Right hindlimb (tissue), 1 donor: Measurements from ENCODE around the gene TMEM41B.
A peak's percentile ranks its signal among the peaks of the same experiment; 100 is the strongest.
"Not testable (repeated sequence)": the region's sequence is repeated elsewhere in the genome, so short reads cannot be mapped to it uniquely, and the experiment has no call there.

Experiments
- DNase-seq: peaks from one replicate; pipeline ENCODE4 v3.0.0-alpha.2; 2018

The TMEM41B gene

DNA sequence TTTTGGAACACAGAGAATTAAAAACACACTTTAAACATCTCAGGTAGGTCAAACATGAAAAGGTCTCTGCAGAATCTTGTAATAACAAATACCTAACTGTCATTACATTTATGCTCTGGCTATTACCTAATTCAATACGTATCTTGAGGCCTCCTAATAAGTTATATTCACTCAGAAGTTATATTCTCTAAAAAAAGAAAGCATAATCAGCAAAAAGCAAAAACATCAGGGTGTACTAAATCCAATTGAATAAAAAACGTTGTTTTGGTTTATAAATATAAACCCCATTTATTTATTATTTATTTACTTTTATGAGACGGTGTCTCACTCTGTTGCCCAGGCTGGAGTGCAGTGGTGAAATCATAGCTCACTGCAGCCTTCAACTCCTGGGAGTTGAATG is 10.2 kb downstream of the TMEM41B start:
- DNase-seq = no peak

DNA sequence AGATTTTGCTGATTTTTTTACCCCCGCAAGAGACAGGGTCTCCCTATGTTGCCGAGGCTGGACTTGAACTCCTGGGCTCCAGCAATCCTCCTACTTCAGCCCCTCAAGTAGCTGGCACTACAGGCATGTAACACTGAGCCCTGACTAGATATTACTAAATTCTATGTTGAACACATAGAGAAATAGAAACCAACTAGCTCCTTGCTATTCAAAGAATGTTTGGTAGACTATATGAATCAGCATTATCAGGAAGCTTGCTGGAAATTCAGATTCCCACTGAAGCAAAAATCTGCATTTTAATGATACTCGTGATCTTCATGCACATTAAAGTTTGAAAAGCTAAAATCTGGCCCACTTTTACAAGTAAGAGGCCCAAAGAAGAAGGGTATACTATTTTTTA is 11.9 kb downstream of the TMEM41B start:
- no peak for DNase-seq

DNA sequence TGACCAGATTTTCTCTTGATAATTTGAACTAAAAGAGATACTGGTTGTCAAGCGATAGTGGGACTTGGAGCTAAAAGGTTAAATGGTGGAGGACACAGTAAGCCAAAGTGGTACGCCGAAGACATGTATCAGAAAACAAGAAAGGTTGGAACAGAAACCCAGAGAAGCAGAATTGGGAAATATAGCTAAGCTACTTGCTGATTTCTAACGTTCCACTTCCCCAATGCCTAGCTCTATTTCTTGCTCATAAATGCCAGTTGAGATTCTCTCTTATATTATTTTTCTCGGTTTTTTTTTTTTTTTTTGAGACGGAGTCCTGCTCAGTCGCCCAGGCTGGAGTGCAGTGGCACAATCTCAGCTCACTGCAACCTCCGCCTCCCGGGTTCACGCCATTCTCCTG is 12.7 kb downstream of the TMEM41B start:
- DNase-seq = no peak

DNA sequence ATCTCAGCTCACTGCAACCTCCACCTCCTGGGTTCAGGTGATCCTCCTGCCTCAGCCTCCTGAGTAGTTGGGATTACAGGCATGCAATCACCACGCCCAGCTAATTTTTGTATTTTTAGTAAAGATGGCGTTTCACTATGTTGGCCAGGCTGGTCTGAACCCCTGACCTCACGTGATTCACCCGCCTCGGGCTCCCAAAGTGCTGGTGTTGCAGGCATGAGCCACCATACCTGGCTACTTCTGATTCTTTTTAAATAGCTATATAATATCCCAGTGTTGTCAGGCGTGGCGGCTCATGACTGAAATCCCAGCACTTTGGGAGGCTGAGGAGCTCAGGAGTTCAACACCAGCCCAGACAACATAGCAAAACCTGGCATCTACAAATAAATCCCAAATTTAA is 20.7 kb downstream of the TMEM41B start:
- no peak for DNase-seq

DNA sequence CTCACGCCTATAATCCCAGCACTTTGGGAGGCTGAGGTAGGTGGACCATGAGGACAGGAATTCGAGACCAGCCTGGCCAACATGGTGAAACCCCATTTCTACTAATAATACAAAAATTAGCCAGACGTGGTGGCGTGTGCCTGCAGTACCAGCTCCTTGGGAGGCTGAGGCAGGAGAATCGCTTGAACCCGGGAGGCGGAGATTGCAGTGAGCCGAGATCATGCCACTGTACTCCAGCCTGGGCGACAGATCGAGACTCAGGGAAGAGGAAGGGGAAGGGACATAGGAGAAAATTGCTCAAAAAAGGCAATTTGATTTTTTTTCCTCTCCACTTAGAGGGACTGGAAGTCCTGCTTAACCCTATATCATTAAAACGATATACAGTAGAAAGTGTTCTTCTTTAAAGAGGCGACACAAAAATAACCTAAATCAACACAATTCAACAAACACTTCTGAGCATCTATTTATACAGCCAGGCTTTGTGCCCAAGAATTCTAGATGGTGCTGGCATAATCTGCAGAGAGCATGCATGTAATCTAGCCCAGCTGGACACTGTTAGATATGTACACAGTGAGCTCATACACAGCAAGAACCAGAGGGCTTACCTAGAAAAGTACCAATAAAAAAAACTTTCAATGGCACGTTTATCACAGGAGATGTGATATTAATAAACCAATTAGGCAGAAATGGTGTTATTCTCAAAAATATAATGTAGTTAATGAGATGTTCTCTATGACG is 28.4 kb downstream of the TMEM41B start:
- DNase-seq = no peak

DNA sequence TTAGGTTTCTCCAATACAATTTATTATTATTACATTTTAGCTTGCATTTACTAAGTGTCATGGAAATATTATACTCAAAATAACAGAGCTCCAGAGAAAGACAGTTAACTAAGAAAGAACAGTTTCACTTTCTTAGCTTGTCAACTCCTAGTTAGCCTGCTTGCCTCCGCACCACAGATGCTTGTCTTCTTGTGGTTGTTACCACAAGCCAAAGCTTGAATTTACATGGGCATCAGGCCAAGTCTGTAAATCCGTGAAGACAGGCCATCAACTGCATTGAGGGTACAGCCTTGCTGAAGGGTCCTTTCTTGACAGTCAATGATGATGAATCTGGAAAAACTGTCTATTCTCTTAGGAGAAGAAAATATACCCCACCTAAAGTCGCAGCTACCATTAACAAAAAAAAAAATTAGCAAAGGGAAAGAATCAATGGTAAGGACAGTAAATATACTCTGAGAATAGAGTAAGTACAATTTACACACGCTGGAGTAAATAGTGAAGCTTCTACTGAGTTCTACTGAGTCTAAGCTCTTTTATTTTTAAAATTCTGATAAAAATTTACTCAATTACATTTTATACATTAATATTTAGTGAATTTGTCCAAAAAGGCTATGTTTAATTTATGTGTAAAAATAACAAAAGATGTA is 33.6 kb downstream of the TMEM41B start:
- peak; percentile 36 for DNase-seq

DNA sequence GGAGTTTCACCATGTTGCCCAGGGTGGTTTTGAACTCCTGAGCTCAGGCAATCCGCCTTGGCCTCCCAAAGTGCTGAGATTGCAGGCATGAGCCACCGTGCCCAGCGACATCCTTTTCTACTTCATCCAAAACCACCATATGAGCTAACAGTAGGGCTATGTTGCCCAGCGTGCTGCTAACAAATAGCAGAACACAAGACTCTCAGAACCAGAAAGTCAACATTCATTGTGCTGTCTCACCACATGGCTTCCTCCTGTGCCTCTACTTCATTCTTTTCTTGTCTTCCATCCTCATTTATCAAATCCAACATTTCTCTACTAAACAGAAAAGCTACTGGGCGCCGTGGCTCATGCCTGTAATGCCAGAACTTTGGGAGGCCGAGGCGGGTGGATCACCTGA is 37.2 kb downstream of the TMEM41B start:
- DNase-seq = no peak

DNA sequence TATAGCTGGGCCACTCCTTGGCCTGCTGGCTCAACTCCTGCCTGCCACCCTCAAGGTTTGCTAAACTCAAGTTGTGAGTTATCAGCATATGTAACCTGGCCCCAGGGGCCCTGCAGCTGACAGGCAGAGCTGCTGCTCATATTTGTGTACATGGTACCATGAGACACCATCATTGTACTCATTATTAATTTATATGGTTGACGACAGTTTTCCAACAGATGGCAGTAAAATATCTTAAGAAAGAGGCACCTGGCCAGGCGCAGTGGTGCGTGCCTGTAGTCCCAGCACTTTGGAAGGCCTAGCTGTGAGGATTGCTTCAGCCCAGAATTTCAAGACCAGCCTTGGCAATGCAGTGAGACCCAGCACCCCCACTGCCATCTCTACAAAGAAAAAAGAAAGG is 37.8 kb downstream of the TMEM41B start:
- no peak for DNase-seq

DNA sequence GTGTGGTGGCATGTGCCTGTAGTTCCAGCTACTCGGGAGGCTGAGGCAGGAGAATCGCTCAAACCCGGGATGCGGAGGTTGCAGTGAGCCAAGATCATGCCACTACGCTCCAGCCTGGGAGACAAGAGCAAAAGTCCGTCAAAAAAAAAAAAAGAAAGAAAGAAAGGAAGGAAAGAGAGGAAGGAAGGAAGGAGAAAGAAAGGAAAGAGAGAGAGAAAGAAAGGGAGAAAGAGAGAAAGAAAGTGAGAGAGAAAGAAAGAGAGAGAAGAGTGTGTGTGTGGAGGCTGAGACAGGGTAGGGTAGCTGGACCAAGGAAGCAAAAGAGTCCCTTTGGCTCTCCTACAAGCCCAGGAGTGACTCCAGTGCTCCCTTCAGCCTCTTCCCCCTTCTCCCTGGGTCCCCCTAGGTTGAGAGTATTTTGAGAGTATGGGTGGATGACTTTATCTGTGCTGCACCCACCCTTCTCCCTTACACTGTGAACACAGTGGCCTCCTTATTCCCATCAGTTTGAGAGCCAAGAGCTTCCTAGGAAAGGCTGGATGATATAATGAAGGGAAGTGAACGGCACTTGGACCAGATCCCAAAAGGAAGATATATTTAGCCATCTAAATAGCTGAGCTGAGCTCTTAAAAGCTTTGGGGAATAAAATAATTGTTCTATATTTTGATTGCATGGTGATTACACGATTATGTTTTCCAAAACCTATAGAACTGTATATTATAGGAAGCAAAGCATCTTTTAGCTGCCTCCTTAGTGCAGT is 39.7 kb downstream of the TMEM41B start:
- DNase-seq = no peak

DNA sequence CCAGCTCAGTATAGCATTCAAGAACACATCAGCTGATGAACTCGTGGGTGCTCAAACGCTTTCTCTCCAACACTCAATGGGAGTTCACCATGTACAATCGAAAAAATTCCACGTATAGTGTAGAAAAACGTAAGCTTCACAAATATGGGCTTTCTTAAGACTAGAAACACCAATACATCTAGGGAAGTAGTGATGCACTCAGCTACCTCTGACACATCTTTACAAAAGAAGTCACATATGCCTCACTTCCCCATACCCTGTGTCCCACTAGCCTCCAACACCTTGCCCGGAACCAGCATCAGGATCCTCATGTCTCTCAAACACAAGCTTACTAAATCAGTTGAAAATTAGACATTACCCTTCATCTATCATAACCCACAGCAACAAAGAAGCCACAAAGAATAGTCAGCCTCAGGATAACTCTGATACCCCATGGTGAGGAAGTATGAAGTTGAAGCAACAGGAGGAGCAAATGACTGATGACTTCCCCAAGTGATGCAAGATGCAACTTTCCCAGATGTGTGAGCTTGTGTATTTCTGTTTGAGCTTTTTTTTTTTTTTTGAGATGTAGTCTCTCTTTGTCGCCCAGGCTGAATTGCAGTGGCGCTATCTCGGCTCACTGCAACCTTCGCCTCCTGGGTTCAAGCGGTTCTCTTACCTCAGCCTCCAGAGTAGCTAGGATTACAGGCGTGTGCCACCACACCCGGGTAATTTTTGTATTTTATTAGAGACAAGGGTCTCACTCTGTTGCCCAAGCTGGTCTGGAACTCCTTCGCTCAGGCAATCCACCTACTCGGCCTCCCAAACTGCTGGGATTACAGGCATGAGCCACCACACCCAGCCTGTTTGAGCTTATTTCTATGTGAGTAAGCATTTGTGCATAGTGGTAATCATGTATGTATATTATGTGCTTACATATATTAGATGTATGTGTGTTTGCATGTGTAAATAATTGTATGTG is 40.7 kb downstream of the TMEM41B start:
- no peak for DNase-seq

DNA sequence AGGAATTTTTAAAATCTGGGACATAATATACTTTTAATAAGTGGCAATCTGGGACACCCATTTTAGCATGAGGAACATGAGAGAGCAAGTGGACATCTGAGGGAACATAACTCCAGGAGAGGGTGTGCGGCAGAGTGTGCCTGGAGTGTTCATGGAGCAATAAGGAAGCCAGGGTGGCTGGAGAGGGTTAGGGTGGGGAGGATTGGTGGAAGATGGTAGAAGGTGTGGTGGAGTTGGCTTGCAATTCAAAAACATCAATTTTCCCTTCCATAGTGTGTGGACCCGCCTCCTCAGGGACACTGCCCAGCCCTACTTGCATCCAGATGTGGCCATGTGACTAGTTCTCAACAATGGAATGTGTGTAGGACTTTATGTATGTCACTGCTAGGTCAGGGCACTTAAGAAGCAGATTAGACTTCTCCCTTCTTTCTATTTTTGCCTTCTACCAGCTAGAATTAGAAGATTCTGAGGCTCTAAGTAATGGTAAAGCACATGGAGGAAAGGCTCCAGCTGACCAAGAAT is 44.8 kb downstream of the TMEM41B start:
- DNase-seq = no peak

DNA sequence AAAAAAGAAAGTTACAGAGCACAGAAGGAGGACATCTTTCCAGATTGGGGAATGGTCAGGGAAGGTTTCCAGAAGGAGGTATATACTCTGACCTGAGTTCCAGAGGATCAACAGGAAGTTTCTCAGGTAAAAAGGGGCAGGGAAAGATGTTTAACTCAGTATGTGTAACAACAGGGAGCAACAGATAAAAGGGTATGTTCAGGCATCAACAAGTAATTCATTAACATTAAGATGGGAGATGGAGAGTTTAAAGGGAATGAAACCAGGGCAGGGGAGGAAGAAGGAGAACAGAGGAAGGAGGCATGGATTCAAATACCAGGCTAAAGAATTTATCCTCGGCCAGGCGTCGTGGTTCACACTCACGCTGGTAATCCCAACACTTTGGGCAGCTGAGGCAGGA is 46.7 kb downstream of the TMEM41B start:
- DNase-seq = no peak

DNA sequence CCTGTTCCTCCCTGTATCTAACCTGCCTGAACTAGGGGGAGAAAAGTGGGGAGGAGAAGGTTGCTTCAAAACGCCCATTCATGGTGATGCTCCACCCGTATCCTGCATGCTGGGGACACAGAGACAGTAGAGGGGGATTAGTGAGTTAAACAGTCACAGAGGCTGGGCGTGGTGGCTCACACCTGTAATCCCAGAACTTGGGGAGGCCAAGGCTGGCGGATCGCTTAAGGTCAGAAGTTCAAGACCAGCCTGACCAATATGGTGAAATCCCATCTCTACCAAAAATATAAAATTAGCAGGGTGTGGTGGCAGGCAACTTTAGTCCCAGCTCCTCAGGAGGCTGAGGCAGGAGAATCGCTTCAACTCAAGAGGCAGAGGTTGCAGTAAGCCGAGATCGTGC is 47.5 kb downstream of the TMEM41B start:
- no peak for DNase-seq

DNA sequence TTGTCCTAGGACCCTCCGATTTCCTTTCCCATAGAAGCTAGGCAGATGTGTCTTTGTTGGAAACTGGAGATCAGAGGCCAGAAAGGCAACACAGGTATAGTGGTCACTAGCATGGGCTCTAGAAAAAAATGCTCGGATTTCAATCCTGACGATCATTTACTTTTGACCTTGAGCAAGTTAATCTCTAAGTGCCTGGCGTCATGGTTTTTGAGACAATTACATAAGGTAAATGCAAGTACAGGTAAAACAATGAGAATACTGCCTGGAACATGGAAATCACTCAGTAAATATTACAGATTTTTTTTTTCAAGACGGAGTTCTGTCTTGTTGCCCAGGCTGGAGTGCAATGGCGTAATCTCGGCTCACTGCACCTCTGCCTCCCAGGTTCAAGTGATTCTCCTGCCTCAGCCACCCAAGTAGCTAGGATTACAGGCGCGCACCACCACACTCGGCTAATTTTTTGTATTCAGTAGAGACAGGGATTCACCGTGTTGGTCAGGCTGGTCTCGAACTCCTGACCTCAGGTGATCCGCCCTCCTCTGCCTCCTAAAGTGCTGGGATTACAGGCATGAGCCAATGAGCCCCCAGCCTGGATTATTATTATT is 48.2 kb downstream of the TMEM41B start:
- DNase-seq = no peak

DNA sequence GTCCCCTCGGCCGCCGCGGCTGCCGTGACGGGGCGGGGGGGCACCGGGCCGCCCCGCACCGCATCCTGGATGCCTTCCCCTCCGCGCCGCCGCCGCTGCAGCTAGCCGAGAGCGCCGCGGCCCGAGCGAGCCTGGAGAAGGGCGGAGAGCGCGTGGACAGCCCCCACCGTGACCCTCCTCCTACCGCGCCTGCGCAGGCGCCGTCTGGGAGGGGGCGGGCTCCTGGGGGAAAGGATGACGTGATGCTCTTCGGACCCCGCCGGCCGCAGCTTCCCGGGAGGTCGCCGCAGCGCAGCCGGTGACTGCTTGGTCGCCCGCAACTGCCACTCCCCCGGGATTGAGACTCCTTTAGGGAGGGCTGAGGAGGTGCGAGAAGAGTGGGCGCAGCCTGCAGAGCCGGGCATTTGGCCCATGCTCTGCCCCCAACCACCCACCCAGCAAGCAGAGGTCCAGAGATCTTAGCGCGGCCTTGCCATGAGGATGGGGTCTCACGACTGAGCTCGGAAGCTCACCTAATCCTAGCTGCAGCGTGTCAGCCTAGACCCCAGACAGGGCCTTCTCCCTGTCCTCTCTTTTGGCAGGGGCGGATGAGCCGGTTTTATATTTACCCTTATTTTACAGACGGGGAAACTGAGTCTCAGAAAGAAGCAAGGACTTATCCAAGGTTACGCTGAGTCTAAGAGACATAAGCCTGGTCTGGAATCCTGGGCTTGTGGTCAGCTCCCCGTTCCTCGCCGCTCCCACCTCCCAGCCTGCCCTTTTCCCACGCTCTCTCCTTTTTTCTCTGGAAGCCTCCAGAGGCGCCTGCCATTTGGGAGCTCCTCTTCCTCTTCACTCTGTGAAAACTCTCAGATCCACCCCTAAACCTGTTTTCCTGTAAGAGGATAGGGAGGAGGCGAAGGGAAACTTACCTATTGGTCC is 48.9 kb downstream of the TMEM41B start, which contains the start of gene DENND5A:
Gene DENND5A, minus strand, starts transcription at position 140 of the 921 bp plus-strand sequence. CDS start 281 bp downstream, outside the sequence.
- DNase-seq = peak; percentile 93

DNA sequence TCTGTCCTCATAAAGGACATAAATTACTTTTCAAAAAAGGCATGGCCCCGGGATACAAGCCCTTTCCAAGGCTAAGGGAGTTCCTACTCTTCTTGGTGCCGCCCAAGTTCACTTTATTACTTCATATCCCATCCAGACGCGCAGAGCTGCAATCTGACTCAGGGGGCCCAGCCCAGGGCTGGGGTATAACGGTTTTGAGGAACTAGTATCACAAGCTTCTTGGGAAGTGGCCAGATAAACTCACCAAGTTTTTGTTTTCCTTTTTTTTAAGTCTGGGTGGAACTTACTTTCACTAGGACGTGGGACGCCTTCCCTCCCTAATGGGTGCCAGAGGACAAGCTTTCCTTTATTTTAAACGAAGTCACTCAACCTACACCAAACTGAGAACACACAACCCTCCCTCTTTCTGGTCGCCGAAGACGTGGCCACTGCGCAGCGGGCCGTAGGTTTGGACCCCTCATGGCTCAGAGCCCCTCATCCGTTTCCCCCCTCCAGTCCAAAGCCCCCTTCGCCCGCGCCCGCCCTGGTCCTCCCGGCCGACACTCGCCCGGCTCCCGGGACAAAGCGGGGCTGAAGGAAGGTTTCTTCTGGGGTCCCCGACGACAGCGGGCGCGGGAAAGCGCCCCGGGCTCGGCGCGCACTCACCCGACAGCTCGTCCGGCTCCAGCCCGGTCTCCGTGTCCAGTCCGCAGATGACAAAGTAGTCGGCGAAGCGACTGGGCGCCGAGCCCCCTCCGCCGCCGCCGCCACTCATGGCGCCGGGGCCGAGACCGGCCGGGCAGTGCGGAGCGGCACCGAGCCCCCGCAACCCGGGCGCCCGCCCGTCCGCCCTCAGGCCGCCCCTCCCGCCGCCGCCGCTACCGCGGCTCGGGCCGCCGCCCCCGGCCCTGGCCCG is 49.8 kb downstream of the TMEM41B start:
- peak; percentile 86 for DNase-seq

DNA sequence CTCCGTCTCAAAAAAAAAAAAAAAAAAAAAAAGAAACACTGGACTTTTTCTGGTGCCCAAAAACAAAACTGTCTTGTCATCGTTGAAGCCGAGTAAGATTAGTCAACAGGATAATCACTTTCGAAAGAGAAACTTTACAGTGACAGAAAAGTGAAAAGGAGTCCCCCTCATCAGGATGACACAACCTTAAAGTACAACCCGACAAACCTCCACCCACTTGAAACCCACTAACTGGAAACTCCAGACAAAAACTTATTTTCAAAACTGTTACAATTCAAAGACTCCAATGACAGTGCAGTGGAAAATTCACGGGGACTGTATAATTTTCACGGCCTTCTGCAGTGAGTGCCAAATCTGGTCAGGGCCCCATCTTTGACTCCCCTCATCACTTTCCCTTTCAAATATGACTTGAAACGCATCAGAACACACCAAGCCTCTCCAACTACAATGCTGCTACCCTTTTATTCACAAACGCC is 50.5 kb downstream of the TMEM41B start:
- DNase-seq = no peak

DNA sequence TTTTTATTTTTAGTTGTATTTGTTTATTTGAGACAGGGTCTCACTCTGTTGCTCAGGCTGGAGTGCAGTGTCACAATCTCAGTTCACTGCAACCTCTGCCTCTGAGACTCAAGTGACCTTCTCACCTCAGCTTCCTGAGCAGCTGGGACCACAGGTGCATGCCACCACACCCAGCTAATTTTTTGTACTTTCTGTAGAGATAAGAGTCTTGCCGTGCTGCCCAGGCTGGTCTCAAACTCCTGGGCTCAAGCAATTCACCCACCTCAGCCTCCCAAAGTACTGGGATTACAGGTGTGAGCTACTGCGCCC is 53.6 kb downstream of the TMEM41B start:
- not testable (repeated sequence) for DNase-seq

DNA sequence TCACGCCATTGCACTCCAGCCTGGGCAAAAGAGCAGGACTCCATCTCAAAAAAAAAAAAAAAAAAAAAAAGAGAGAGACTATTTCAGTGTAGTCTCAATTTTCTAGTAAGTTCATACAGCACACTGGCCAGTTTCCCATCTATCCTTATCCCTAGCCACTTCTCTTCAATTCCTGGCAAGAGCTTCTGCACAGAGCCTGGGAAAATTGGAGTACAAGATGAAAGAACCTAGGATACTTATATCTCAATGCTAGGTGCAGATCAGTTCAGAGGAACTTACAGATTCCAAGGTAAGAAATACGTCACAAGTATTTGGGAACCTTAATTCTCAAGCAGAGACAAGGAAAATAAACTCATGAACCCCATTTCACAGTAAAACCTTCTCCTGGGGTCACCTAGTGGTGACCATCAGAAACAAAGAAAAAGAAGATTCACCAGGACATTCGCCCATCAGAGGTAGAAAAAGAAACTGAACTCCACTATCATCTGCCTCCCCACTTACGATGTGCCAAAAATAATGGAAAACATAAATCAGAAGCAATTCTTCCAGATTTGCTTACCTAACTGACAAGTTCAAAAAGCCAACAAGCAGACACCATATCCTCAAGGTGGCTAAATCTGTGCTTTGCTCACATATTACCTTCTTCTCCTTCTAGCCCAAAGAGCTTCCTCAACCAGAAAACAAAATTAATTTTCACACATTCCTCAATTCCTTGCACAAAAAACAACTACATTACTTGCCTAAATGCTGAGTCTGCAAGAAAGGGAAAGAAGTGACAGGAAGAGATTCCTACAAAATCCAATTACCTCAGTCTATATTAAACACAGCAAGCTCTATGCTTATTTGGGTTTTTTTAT is 54.2 kb downstream of the TMEM41B start:
- no peak for DNase-seq
